ENCODE data around the gene AMOTL2. TPM values are rescaled to one million over a fixed set of nuclear protein-coding genes. Genes with fewer than 3 reads are reported as not detected.

AMOTL2 gene
- total and polyA plus RNA-seq, 2 donors (not counting 1 experiment from before 2014, with no cell fraction given): not detected

DNA sequence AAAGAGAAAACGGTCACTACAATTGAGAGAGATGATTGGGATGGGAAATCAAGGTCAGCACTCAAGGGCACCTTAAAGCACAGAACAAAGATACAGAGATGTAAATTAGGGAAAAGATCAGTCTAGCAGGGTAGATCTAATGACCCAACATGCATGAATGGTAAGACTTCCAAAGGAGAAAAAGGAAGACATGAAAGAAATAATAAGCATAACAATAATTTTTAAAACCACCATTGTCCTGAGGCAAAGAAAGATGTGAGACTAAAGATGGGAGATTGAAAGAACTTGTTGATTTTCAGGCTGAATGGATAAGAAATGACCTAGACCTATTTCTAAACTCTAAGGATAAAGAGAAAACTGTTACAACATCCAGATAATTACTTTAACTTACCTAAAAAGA lies 34.8 kb upstream of the AMOTL2 start:
- H3K4me2 ChIP-seq (replicated peaks; ENCODE audit: low read depth, low read length, poor library complexity, severe bottlenecking): no peak overlapping the region
- no peaks in the 10 kb centered on the region for H4K20me1 ChIP-seq (ENCODE audit: control insufficient read depth, insufficient read depth, low read length, poor library complexity, severe bottlenecking)
- no CpG with 5 or more reads among the region's 1 CpG for WGBS (ENCODE audit: insufficient coverage)
- Mint-ChIP-seq H3K9me3 (ENCODE audit: insufficient read depth) (no peaks in the 10 kb centered on the region), H3K4me1 (no peaks in the 10 kb centered on the region), H3K27ac (no peak overlapping the region), H3K4me3 (no peak overlapping the region), H3K27me3 (peaks cover 64% of the 10 kb centered on the region)
- no peak overlapping the region for H3K27ac ChIP-seq (ENCODE audit: low read length in 2 of 2)
- POLR2A ChIA-PET: no interaction called here
- no peak for ATAC-seq (ENCODE audit: low read depth)
- peaks cover 0 to 2% (median 0%) of the 10 kb centered on the region in 3 donors for H3K9me3 ChIP-seq (ENCODE audit: control extremely low read depth in 1 of 3, control insufficient read depth in 2 of 3, insufficient read depth in 1 of 3, low read length in 2 of 3)
- H2AFZ ChIP-seq (ENCODE audit: insufficient read depth, low read depth, low read length, poor library complexity, severe bottlenecking): no peak overlapping the region
- H3K9ac ChIP-seq (ENCODE audit: low read length): no peak overlapping the region
- DNase-seq: no peak
- no peaks in the 10 kb centered on the region for H3K4me1 ChIP-seq (ENCODE audit: control insufficient read depth in 2 of 2, insufficient read depth in 2 of 2, low read length in 2 of 2)
- H3K79me2 ChIP-seq (ENCODE audit: control insufficient read depth, insufficient read depth, low read length): no peaks in the 10 kb centered on the region
- peaks cover 0 to 34% (median 19%) of the 10 kb centered on the region in 4 experiments for H3K27me3 ChIP-seq (replicated peaks in 1 of 4; ENCODE audit: control extremely low read depth in 1 of 4, control insufficient read depth in 3 of 4, insufficient read depth in 4 of 4, low read length in 3 of 4)
- H3K36me3 ChIP-seq (replicated peaks in 1 of 2; ENCODE audit: control extremely low read depth in 1 of 2, control insufficient read depth in 1 of 2, extremely low read depth in 1 of 2, insufficient read depth in 2 of 2, low read length in 1 of 2): no peaks in the 10 kb centered on the region
- TF ChIP-seq EZH2 (IDR thresholded peaks at IDR 0.05; ENCODE audit: borderline replicate concordance, insufficient read depth, low read depth, low read length, poor library complexity, severe bottlenecking): no peak
- TF ChIP-seq CTCF (IDR thresholded peaks at IDR 0.05): no peak
- H3K4me3 ChIP-seq (ENCODE audit: control extremely low read depth in 1 of 5, extremely low read depth in 1 of 5, insufficient read depth in 1 of 5, low read depth in 2 of 5, low read length in 4 of 5): no peak overlapping the region
- intact Hi-C loops (cut with micrococcal nuclease): no loop called here
- CTCF ChIA-PET: no interaction called here

DNA sequence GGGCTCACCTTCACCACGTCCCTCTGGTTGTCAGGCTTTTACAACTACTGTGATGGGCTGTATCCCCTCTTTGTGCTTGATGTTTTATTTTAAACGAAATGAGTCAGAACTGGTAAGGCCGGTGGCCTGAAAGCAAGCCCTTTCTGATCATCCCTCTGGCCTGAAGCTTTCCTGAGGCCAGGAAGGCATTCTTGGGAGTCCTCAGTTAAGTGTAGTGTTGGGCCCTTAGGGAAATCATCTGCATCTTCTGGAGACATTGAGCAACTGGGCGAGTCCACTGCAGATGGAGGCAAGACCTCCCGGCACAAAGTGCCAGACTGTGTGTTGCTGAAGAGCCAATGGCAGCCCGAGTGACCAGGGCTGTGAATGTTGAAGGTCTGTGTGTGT lies 33.0 kb upstream of the AMOTL2 start:
- ChIA-PET CTCF (no interaction called here), POLR2A (no interaction called here)
- Histone ChIP-seq H3K9me3 (ENCODE audit: control extremely low read depth in 1 of 3, control insufficient read depth in 2 of 3, insufficient read depth in 1 of 3, low read length in 2 of 3) (peaks cover 0 to 4% (median 3%) of the 10 kb centered on the region in 3 donors), H4K20me1 (ENCODE audit: control insufficient read depth, insufficient read depth, low read length, poor library complexity, severe bottlenecking) (no peaks in the 10 kb centered on the region), H3K4me3 (ENCODE audit: control extremely low read depth in 1 of 5, extremely low read depth in 1 of 5, insufficient read depth in 1 of 5, low read depth in 2 of 5, low read length in 4 of 5) (no peak overlapping the region), H3K79me2 (ENCODE audit: control insufficient read depth, insufficient read depth, low read length) (no peaks in the 10 kb centered on the region), H3K36me3 (replicated peaks in 1 of 2; ENCODE audit: control extremely low read depth in 1 of 2, control insufficient read depth in 1 of 2, extremely low read depth in 1 of 2, insufficient read depth in 2 of 2, low read length in 1 of 2) (no peaks in the 10 kb centered on the region), H3K27ac (ENCODE audit: low read length in 2 of 2) (no peak overlapping the region), H3K27me3 (replicated peaks in 1 of 4; ENCODE audit: control extremely low read depth in 1 of 4, control insufficient read depth in 3 of 4, insufficient read depth in 4 of 4, low read length in 3 of 4) (peaks cover 0 to 40% (median 17%) of the 10 kb centered on the region in 4 experiments), H3K9ac (ENCODE audit: low read length) (no peak overlapping the region), H3K4me1 (ENCODE audit: control insufficient read depth in 2 of 2, insufficient read depth in 2 of 2, low read length in 2 of 2) (no peaks in the 10 kb centered on the region), H2AFZ (ENCODE audit: insufficient read depth, low read depth, low read length, poor library complexity, severe bottlenecking) (no peak overlapping the region), H3K4me2 (replicated peaks; ENCODE audit: low read depth, low read length, poor library complexity, severe bottlenecking) (no peak overlapping the region)
- Mint-ChIP-seq H3K27me3 (peaks cover 65% of the 10 kb centered on the region), H3K4me3 (no peak overlapping the region), H3K9me3 (ENCODE audit: insufficient read depth) (peaks cover 4% of the 10 kb centered on the region), H3K27ac (no peak overlapping the region), H3K4me1 (no peaks in the 10 kb centered on the region)
- DNase-seq (no peak), ATAC-seq (ENCODE audit: low read depth) (no peak)
- WGBS (ENCODE audit: insufficient coverage): 87% methylated on average over 4 of the region's 6 CpGs
- no peak for TF ChIP-seq EZH2 (IDR thresholded peaks at IDR 0.05; ENCODE audit: borderline replicate concordance, insufficient read depth, low read depth, low read length, poor library complexity, severe bottlenecking)
- TF ChIP-seq CTCF (IDR thresholded peaks at IDR 0.05): no peak
- intact Hi-C loops (cut with micrococcal nuclease): no loop called here
